ENCODE results near the gene EML5.

Gene EML5

DNA sequence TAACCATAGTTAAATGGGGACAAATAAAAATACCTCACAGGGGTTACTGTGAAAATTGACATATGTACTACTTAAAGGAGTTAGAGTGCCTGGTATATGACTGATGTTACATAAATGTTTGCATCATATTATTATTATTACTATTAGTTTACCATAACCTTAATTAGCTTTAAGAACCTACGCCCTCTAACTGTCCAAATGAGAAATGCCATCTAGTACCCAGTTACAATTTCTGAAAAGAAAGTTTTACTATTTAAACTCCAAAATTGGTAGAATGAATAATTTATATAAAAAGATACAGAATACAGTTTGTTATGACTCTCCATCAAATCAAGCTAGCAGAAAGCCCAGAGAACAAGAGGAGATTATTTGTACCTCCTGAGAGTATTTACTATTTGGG is 42.3 kb downstream of the EML5 start:
- no peaks in the 10 kb centered on the region for H3K36me3 ChIP-seq (ENCODE audit: control insufficient read depth in 1 of 2, insufficient read depth in 2 of 2, low read length in 2 of 2)
- WGBS (ENCODE audit: extremely low coverage, insufficient coverage, insufficient read length) = no CpG with 5 or more reads among the region's 1 CpG
- H3K27me3 ChIP-seq (ENCODE audit: insufficient read depth, low read length) = no peaks in the 10 kb centered on the region
- no peak overlapping the region for H4K8ac ChIP-seq (ENCODE audit: low read depth, low read length)
- H2BK12ac ChIP-seq (ENCODE audit: low read length) = no peak overlapping the region
- no peak for DNase-seq
- no peak overlapping the region for H3K4me2 ChIP-seq (ENCODE audit: low read length)
- no peaks in the 10 kb centered on the region for H3K79me2 ChIP-seq (ENCODE audit: control insufficient read depth, insufficient read depth, low read length, poor library complexity)
- no peak overlapping the region for H3K4ac ChIP-seq (ENCODE audit: low read depth, low read length)
- no peak overlapping the region for H3K14ac ChIP-seq (ENCODE audit: low read length)
- no peak overlapping the region for H2BK120ac ChIP-seq (ENCODE audit: insufficient read depth, low read length, poor library complexity)
- no peak overlapping the region for H4K91ac ChIP-seq (ENCODE audit: low read depth, low read length)
- H2BK5ac ChIP-seq (ENCODE audit: low read depth, low read length, poor library complexity) = no peak overlapping the region
- H3K4me3 ChIP-seq (ENCODE audit: low read depth, low read length) = no peak overlapping the region
- H3K9ac ChIP-seq (ENCODE audit: low read length) = no peak overlapping the region
- no peak overlapping the region for H3K27ac ChIP-seq (ENCODE audit: low read depth, low read length)
- H3K23ac ChIP-seq (ENCODE audit: low read length) = no peak overlapping the region
- H3K18ac ChIP-seq (ENCODE audit: low read length) = no peak overlapping the region
- H3K4me1 ChIP-seq (ENCODE audit: control insufficient read depth in 1 of 2, insufficient read depth in 2 of 2, low read length in 2 of 2) = no peaks in the 10 kb centered on the region
- H3K79me1 ChIP-seq (ENCODE audit: low read length) = no peaks in the 10 kb centered on the region
- H2AFZ ChIP-seq (ENCODE audit: insufficient read depth, low read length, poor library complexity) = no peak overlapping the region
- H4K12ac ChIP-seq (ENCODE audit: low read depth, low read length) = no peak overlapping the region
- no peaks in the 10 kb centered on the region for H3K9me3 ChIP-seq (ENCODE audit: insufficient read depth, low read depth, low read length)
- no peak overlapping the region for H2AK5ac ChIP-seq (ENCODE audit: low read length)

DNA sequence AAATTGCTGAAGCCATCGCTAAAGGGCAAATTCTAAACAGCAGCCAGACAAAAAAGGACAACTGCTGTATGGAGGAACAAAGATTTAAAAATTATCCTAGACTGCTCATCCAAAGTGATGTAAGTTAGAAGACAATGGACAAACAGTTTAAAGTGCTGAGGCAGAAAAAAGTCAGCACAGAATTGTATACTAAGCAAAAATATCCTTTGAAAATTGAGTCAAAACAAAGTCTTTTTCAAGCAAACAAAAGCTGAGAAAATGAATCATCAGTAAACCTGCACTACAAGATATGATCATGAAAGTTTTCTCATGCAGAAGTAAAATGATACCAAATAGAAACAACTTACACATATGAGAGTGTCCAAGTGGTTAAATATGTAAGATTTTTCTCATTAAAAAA is 43.6 kb downstream of the EML5 start:
- H2AFZ ChIP-seq (ENCODE audit: insufficient read depth, low read length, poor library complexity) = no peak overlapping the region
- no peak overlapping the region for H2BK5ac ChIP-seq (ENCODE audit: low read depth, low read length, poor library complexity)
- no peak overlapping the region for H3K18ac ChIP-seq (ENCODE audit: low read length)
- H3K4me2 ChIP-seq (ENCODE audit: low read length) = no peak overlapping the region
- H2AK5ac ChIP-seq (ENCODE audit: low read length) = no peak overlapping the region
- no peaks in the 10 kb centered on the region for H3K4me1 ChIP-seq (ENCODE audit: control insufficient read depth in 1 of 2, insufficient read depth in 2 of 2, low read length in 2 of 2)
- H4K91ac ChIP-seq (ENCODE audit: low read depth, low read length) = no peak overlapping the region
- peak in 1 of 2 donors; percentile 18 for DNase-seq
- no peak overlapping the region for H3K9ac ChIP-seq (ENCODE audit: low read length)
- H3K79me1 ChIP-seq (ENCODE audit: low read length) = no peaks in the 10 kb centered on the region
- no peak overlapping the region for H2BK12ac ChIP-seq (ENCODE audit: low read length)
- H3K36me3 ChIP-seq (ENCODE audit: control insufficient read depth in 1 of 2, insufficient read depth in 2 of 2, low read length in 2 of 2) = no peaks in the 10 kb centered on the region
- H3K9me3 ChIP-seq (ENCODE audit: insufficient read depth, low read depth, low read length) = no peaks in the 10 kb centered on the region
- no peak overlapping the region for H4K8ac ChIP-seq (ENCODE audit: low read depth, low read length)
- no peak overlapping the region for H3K14ac ChIP-seq (ENCODE audit: low read length)
- no peaks in the 10 kb centered on the region for H3K79me2 ChIP-seq (ENCODE audit: control insufficient read depth, insufficient read depth, low read length, poor library complexity)
- H3K4me3 ChIP-seq (ENCODE audit: low read depth, low read length) = no peak overlapping the region
- no peak overlapping the region for H3K4ac ChIP-seq (ENCODE audit: low read depth, low read length)
- H3K27me3 ChIP-seq (ENCODE audit: insufficient read depth, low read length) = no peaks in the 10 kb centered on the region
- no peak overlapping the region for H3K23ac ChIP-seq (ENCODE audit: low read length)
- H3K27ac ChIP-seq (ENCODE audit: low read depth, low read length) = no peak overlapping the region
- H4K12ac ChIP-seq (ENCODE audit: low read depth, low read length) = no peak overlapping the region
- H2BK120ac ChIP-seq (ENCODE audit: insufficient read depth, low read length, poor library complexity) = no peak overlapping the region
- WGBS (ENCODE audit: extremely low coverage, insufficient coverage, insufficient read length) = no CpG with 5 or more reads among the region's 1 CpG

GRCh38 chr14:88748288-88748687 is 44.5 kb downstream of the EML5 start:
- Histone ChIP-seq H3K18ac (ENCODE audit: low read length) (no peak overlapping the region), H3K23ac (ENCODE audit: low read length) (no peak overlapping the region), H2BK12ac (ENCODE audit: low read length) (no peak overlapping the region), H2BK5ac (ENCODE audit: low read depth, low read length, poor library complexity) (no peak overlapping the region), H3K4me2 (ENCODE audit: low read length) (no peak overlapping the region), H3K36me3 (ENCODE audit: control insufficient read depth in 1 of 2, insufficient read depth in 2 of 2, low read length in 2 of 2) (no peaks in the 10 kb centered on the region), H4K8ac (ENCODE audit: low read depth, low read length) (no peak overlapping the region), H2BK120ac (ENCODE audit: insufficient read depth, low read length, poor library complexity) (no peak overlapping the region), H3K4ac (ENCODE audit: low read depth, low read length) (no peak overlapping the region), H3K79me1 (ENCODE audit: low read length) (no peaks in the 10 kb centered on the region), H2AK5ac (ENCODE audit: low read length) (no peak overlapping the region), H3K27me3 (ENCODE audit: insufficient read depth, low read length) (no peaks in the 10 kb centered on the region), H3K9me3 (ENCODE audit: insufficient read depth, low read depth, low read length) (no peaks in the 10 kb centered on the region), H2AFZ (ENCODE audit: insufficient read depth, low read length, poor library complexity) (no peak overlapping the region), H3K4me1 (ENCODE audit: control insufficient read depth in 1 of 2, insufficient read depth in 2 of 2, low read length in 2 of 2) (no peaks in the 10 kb centered on the region), H4K12ac (ENCODE audit: low read depth, low read length) (no peak overlapping the region), H4K91ac (ENCODE audit: low read depth, low read length) (no peak overlapping the region), H3K9ac (ENCODE audit: low read length) (no peak overlapping the region), H3K14ac (ENCODE audit: low read length) (no peak overlapping the region), H3K27ac (ENCODE audit: low read depth, low read length) (no peak overlapping the region), H3K79me2 (ENCODE audit: control insufficient read depth, insufficient read depth, low read length, poor library complexity) (no peaks in the 10 kb centered on the region), H3K4me3 (ENCODE audit: low read depth, low read length) (no peak overlapping the region)
- DNase-seq = no peak
- no CpG with 5 or more reads among the region's 1 CpG for WGBS (ENCODE audit: extremely low coverage, insufficient coverage, insufficient read length)

- H3K27ac ChIP-seq (ENCODE audit: low read depth, low read length) = no peak overlapping the region
- no peaks in the 10 kb centered on the region for H3K79me2 ChIP-seq (ENCODE audit: control insufficient read depth, insufficient read depth, low read length, poor library complexity)
- no peak overlapping the region for H2AK5ac ChIP-seq (ENCODE audit: low read length)
- no peaks in the 10 kb centered on the region for H3K79me1 ChIP-seq (ENCODE audit: low read length)
- no peak overlapping the region for H3K9ac ChIP-seq (ENCODE audit: low read length)
- no peak overlapping the region for H3K18ac ChIP-seq (ENCODE audit: low read length)
- H3K36me3 ChIP-seq (ENCODE audit: control insufficient read depth in 1 of 2, insufficient read depth in 2 of 2, low read length in 2 of 2) = no peaks in the 10 kb centered on the region
- H3K27me3 ChIP-seq (ENCODE audit: insufficient read depth, low read length) = no peaks in the 10 kb centered on the region
- H3K23ac ChIP-seq (ENCODE audit: low read length) = no peak overlapping the region
- H3K9me3 ChIP-seq (ENCODE audit: insufficient read depth, low read depth, low read length) = no peaks in the 10 kb centered on the region
- no CpG with 5 or more reads among the region's 1 CpG for WGBS (ENCODE audit: extremely low coverage, insufficient coverage, insufficient read length)
- DNase-seq = no peak
- no peak overlapping the region for H3K4ac ChIP-seq (ENCODE audit: low read depth, low read length)
- H3K4me3 ChIP-seq (ENCODE audit: low read depth, low read length) = no peak overlapping the region
- H3K4me1 ChIP-seq (ENCODE audit: control insufficient read depth in 1 of 2, insufficient read depth in 2 of 2, low read length in 2 of 2) = no peaks in the 10 kb centered on the region
- no peak overlapping the region for H3K4me2 ChIP-seq (ENCODE audit: low read length)
- no peak overlapping the region for H2AFZ ChIP-seq (ENCODE audit: insufficient read depth, low read length, poor library complexity)
- H4K12ac ChIP-seq (ENCODE audit: low read depth, low read length) = no peak overlapping the region
- H2BK12ac ChIP-seq (ENCODE audit: low read length) = no peak overlapping the region
- no peak overlapping the region for H4K91ac ChIP-seq (ENCODE audit: low read depth, low read length)
- no peak overlapping the region for H4K8ac ChIP-seq (ENCODE audit: low read depth, low read length)
- no peak overlapping the region for H3K14ac ChIP-seq (ENCODE audit: low read length)
- H2BK5ac ChIP-seq (ENCODE audit: low read depth, low read length, poor library complexity) = no peak overlapping the region
- H2BK120ac ChIP-seq (ENCODE audit: insufficient read depth, low read length, poor library complexity) = no peak overlapping the region
Measured at GRCh38 chr14:88746052-88746451, 46.7 kb downstream of the EML5 start.

All from trophoblast cell (in vitro differentiated cells and primary cell).